WTC11 (cell line): Measurements from ENCODE around the gene CLIC5. TPM values are rescaled to one million over a fixed set of nuclear protein-coding genes. Genes with fewer than 3 reads are reported as not detected.

Source experiments
- ATAC-seq: fragments of 200-7000 bp; cut with Tn5 transposase; 2 replicates; pipeline ENCODE4 v1.10.0; 2021; ENCODE audit warnings: mild to moderate bottlenecking, moderate library complexity
- CTCF ChIA-PET: fragments of 300-600 bp; sonication (Branson Sonifier 250); formaldehyde crosslinking; loops from one replicate; lab custom pipeline; 2021; ENCODE audit warnings: antibody characterized with exemption; lab: Charles Lee
- POLR2A ChIA-PET: fragments of 350-600 bp; sonication (Branson Sonifier 250); formaldehyde crosslinking; loops from one replicate; lab custom pipeline; 2021; ENCODE audit warnings: antibody characterized with exemption; lab: Charles Lee
- DNase-seq: peaks from one replicate; pipeline ENCODE4 v3.0.0; 2021; ENCODE audit warnings: low spot score
- H3K27ac Mint-ChIP-seq: 2 replicates; pipeline ENCODE4 v1.8.0; 2021; ENCODE audit warnings: mixed read lengths
- H3K27me3 Mint-ChIP-seq: 2 replicates; pipeline ENCODE4 v1.8.0; 2021; ENCODE audit warnings: low read depth, mild to moderate bottlenecking, moderate library complexity, mixed read lengths
- H3K36me3 Mint-ChIP-seq: 2 replicates; pipeline ENCODE4 v1.8.0; 2021; ENCODE audit warnings: mixed read lengths
- H3K4me1 Mint-ChIP-seq: 2 replicates; pipeline ENCODE4 v1.8.0; 2022; ENCODE audit warnings: mixed read lengths
- H3K4me3 Mint-ChIP-seq: 2 replicates; pipeline ENCODE4 v1.8.0; 2021; ENCODE audit warnings: mild to moderate bottlenecking, moderate library complexity, mixed read lengths
- H3K9me3 Mint-ChIP-seq: 2 replicates; pipeline ENCODE4 v1.8.0; 2021; ENCODE audit warnings: mixed read lengths
- CREM ChIP-seq: sonication (generic); formaldehyde crosslinking; IDR thresholded peaks from 2 replicates; pipeline ENCODE4 v1.8.1; 2022; ENCODE audit warnings: mild to moderate bottlenecking, missing genetic modification reagents, moderate library complexity
- ELF4 ChIP-seq: sonication (generic); formaldehyde crosslinking; IDR thresholded peaks from 2 replicates; pipeline ENCODE4 v1.8.1; 2022; ENCODE audit warnings: low read depth, mild to moderate bottlenecking, moderate library complexity, missing genetic modification reagents
- EMX1 ChIP-seq: fragments of 250-450 bp; sonication (Bioruptor Pico); IDR thresholded peaks from 2 replicates; pipeline ENCODE4 v1.8.0; 2021; ENCODE audit warnings: mild to moderate bottlenecking
- ETV6 ChIP-seq: sonication (generic); formaldehyde crosslinking; IDR thresholded peaks from 2 replicates; pipeline ENCODE4 v1.8.1; 2022; ENCODE audit warnings: mild to moderate bottlenecking, missing genetic modification reagents
- OVOL2 ChIP-seq: fragments of 250-450 bp; sonication (Bioruptor Pico); IDR thresholded peaks from 2 replicates; pipeline ENCODE4 v1.9.0; 2021; ENCODE audit warnings: mild to moderate bottlenecking, borderline replicate concordance
- RORB ChIP-seq: fragments of 250-450 bp; sonication (Bioruptor Pico); IDR thresholded peaks from 2 replicates; pipeline ENCODE4 v1.9.0; 2021; ENCODE audit warnings: mild to moderate bottlenecking
- SMAD3 ChIP-seq: sonication (generic); formaldehyde crosslinking; IDR thresholded peaks from 2 replicates; pipeline ENCODE4 v1.8.0; 2022; ENCODE audit warnings: missing genetic modification reagents, mild to moderate bottlenecking, borderline replicate concordance
- SMAD4 ChIP-seq: sonication (generic); formaldehyde crosslinking; IDR thresholded peaks from 2 replicates; pipeline ENCODE4 v1.8.0; 2022; ENCODE audit warnings: mild to moderate bottlenecking, missing genetic modification reagents
- SP1 ChIP-seq: sonication (generic); formaldehyde crosslinking; conservative IDR thresholded peaks from 2 replicates; pipeline ENCODE4 v1.8.1; 2022; ENCODE audit warnings: missing genetic modification reagents
- TP53 ChIP-seq: sonication (generic); formaldehyde crosslinking; IDR thresholded peaks from 2 replicates; pipeline ENCODE4 v1.8.1; 2023; ENCODE audit warnings: mild to moderate bottlenecking, missing genetic modification reagents
- ZNF396 ChIP-seq: fragments of 250-450 bp; sonication (Bioruptor Pico); IDR thresholded peaks from 2 replicates; pipeline ENCODE4 v1.8.0; 2021; ENCODE audit warnings: mild to moderate bottlenecking, moderate library complexity, borderline replicate concordance
- total RNA-seq: library from RNA; stranded (reverse); gene quantifications from 3 replicates; pipeline ENCODE4 v1.2.3, GENCODE V29; 2021
- TF ChIP-seq, protein P1 (sequence below): sonication (generic); formaldehyde crosslinking; IDR thresholded peaks from 2 replicates; pipeline ENCODE4 v1.8.1; 2023; ENCODE audit warnings: mild to moderate bottlenecking, moderate library complexity, missing genetic modification reagents
- TF ChIP-seq, protein P2 (sequence below): sonication (generic); formaldehyde crosslinking; IDR thresholded peaks from 2 replicates; pipeline ENCODE4 v1.8.1; 2022; ENCODE audit warnings: mild to moderate bottlenecking, moderate library complexity, missing genetic modification reagents
- TF ChIP-seq, protein P3 (sequence below): sonication (generic); formaldehyde crosslinking; IDR thresholded peaks from 2 replicates; pipeline ENCODE4 v1.8.1; 2022; ENCODE audit warnings: missing genetic modification reagents, borderline replicate concordance
- TF ChIP-seq, protein P4 (sequence below): fragments of 250-450 bp; sonication (Bioruptor Pico); IDR thresholded peaks from 2 replicates; pipeline ENCODE4 v1.8.0; 2021; ENCODE audit warnings: mild to moderate bottlenecking
- TF ChIP-seq, protein P5 (sequence below): sonication (generic); formaldehyde crosslinking; IDR thresholded peaks from 2 replicates; pipeline ENCODE4 v1.8.0; 2023; ENCODE audit warnings: missing genetic modification reagents, mild to moderate bottlenecking, borderline replicate concordance
- TF ChIP-seq, protein P6 (sequence below): sonication (generic); formaldehyde crosslinking; IDR thresholded peaks from 2 replicates; pipeline ENCODE4 v1.8.1; 2023; ENCODE audit warnings: mild to moderate bottlenecking, missing genetic modification reagents, borderline replicate concordance

Gene CLIC5
- total RNA-seq, 1 experiment from 2014 or later, result 0.22 TPM

DNA sequence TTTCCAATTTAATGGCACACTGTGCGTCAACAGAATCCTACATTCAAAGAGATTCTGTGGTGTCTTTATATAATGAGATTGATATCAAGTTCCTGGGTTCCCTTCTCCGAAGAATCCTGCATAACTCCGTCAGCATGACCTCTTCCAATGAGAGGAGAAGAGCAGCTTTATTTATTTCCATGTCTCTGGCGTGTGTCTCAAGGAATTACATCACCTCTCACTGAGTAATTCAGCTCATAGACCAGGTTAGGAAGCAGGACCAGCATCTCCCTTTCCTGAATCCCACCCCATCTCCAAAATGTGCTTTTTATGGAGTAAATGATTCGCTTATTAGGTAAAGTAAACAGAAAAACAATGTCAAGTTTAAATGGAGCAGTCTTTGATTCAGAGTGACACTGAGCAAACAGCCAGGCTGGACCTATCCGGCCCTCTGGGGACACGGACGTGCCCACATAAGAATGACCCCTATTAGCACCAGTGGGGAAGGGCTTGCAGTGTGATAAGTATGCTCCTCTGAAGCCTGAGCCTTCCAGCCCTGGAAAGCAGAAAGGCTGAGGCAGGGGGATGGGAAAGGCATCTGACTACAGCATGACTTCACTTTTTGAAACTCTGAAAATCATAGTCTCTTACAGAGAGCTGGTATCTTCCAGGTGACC, 165.2 kb downstream of the CLIC5 start (continued):
- no peak for TF ChIP-seq ELF4 (CRISPR knock-in tag)
- TF ChIP-seq RORB, result no peak
- TF ChIP-seq, protein P1, sequence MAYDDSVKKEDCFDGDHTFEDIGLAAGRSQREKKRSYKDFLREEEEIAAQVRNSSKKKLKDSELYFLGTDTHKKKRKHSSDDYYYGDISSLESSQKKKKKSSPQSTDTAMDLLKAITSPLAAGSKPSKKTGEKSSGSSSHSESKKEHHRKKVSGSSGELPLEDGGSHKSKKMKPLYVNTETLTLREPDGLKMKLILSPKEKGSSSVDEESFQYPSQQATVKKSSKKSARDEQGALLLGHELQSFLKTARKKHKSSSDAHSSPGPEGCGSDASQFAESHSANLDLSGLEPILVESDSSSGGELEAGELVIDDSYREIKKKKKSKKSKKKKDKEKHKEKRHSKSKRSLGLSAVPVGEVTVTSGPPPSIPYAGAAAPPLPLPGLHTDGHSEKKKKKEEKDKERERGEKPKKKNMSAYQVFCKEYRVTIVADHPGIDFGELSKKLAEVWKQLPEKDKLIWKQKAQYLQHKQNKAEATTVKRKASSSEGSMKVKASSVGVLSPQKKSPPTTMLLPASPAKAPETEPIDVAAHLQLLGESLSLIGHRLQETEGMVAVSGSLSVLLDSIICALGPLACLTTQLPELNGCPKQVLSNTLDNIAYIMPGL (CRISPR knock-in tag), result no peak
- no peak for TF ChIP-seq CREM
- TF ChIP-seq, all 79 proteins: peak for 0

DNA sequence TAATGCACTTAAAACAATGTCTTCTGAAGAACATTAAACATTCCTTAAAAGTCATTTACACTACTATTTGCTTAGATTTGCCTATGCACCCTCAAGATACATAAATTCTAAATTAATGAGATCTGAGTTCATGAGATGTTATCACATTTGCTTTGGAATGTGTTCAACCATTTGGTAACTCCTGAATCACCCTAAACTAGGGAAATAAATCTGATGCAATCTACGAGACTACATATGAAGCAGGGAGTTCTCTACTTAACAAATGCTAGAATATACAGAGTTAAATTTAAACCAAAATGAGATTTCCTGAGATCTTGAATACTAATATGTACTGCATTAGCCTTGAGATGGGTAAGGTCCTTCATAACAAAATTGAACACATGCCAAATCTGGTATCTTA, 170.1 kb downstream of the CLIC5 start:
- no peak for DNase-seq
- TF ChIP-seq TP53 (no peak), SMAD3 (CRISPR knock-in tag) (no peak), SMAD4 (CRISPR knock-in tag) (no peak), RORB (no peak), ETV6 (CRISPR knock-in tag) (no peak), ELF4 (CRISPR knock-in tag) (no peak), EMX1 (CRISPR knock-in tag) (no peak), SP1 (CRISPR knock-in tag) (no peak), ZNF396 (CRISPR knock-in tag) (no peak), OVOL2 (no peak)
- TF ChIP-seq, protein P2, sequence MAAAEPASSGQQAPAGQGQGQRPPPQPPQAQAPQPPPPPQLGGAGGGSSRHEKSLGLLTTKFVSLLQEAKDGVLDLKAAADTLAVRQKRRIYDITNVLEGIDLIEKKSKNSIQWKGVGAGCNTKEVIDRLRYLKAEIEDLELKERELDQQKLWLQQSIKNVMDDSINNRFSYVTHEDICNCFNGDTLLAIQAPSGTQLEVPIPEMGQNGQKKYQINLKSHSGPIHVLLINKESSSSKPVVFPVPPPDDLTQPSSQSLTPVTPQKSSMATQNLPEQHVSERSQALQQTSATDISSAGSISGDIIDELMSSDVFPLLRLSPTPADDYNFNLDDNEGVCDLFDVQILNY (CRISPR knock-in tag), result no peak
- TF ChIP-seq, protein P3, sequence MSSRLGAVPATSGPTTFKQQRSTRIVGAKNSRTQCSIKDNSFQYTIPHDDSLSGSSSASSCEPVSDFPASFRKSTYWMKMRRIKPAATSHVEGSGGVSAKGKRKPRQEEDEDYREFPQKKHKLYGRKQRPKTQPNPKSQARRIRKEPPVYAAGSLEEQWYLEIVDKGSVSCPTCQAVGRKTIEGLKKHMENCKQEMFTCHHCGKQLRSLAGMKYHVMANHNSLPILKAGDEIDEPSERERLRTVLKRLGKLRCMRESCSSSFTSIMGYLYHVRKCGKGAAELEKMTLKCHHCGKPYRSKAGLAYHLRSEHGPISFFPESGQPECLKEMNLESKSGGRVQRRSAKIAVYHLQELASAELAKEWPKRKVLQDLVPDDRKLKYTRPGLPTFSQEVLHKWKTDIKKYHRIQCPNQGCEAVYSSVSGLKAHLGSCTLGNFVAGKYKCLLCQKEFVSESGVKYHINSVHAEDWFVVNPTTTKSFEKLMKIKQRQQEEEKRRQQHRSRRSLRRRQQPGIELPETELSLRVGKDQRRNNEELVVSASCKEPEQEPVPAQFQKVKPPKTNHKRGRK, result no peak
- TF ChIP-seq, protein P4, sequence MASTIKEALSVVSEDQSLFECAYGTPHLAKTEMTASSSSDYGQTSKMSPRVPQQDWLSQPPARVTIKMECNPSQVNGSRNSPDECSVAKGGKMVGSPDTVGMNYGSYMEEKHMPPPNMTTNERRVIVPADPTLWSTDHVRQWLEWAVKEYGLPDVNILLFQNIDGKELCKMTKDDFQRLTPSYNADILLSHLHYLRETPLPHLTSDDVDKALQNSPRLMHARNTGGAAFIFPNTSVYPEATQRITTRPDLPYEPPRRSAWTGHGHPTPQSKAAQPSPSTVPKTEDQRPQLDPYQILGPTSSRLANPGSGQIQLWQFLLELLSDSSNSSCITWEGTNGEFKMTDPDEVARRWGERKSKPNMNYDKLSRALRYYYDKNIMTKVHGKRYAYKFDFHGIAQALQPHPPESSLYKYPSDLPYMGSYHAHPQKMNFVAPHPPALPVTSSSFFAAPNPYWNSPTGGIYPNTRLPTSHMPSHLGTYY, result no peak
- TF ChIP-seq, protein P5, sequence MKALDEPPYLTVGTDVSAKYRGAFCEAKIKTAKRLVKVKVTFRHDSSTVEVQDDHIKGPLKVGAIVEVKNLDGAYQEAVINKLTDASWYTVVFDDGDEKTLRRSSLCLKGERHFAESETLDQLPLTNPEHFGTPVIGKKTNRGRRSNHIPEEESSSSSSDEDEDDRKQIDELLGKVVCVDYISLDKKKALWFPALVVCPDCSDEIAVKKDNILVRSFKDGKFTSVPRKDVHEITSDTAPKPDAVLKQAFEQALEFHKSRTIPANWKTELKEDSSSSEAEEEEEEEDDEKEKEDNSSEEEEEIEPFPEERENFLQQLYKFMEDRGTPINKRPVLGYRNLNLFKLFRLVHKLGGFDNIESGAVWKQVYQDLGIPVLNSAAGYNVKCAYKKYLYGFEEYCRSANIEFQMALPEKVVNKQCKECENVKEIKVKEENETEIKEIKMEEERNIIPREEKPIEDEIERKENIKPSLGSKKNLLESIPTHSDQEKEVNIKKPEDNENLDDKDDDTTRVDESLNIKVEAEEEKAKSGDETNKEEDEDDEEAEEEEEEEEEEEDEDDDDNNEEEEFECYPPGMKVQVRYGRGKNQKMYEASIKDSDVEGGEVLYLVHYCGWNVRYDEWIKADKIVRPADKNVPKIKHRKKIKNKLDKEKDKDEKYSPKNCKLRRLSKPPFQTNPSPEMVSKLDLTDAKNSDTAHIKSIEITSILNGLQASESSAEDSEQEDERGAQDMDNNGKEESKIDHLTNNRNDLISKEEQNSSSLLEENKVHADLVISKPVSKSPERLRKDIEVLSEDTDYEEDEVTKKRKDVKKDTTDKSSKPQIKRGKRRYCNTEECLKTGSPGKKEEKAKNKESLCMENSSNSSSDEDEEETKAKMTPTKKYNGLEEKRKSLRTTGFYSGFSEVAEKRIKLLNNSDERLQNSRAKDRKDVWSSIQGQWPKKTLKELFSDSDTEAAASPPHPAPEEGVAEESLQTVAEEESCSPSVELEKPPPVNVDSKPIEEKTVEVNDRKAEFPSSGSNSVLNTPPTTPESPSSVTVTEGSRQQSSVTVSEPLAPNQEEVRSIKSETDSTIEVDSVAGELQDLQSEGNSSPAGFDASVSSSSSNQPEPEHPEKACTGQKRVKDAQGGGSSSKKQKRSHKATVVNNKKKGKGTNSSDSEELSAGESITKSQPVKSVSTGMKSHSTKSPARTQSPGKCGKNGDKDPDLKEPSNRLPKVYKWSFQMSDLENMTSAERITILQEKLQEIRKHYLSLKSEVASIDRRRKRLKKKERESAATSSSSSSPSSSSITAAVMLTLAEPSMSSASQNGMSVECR (CRISPR knock-in tag), result no peak
- TF ChIP-seq, protein P6, sequence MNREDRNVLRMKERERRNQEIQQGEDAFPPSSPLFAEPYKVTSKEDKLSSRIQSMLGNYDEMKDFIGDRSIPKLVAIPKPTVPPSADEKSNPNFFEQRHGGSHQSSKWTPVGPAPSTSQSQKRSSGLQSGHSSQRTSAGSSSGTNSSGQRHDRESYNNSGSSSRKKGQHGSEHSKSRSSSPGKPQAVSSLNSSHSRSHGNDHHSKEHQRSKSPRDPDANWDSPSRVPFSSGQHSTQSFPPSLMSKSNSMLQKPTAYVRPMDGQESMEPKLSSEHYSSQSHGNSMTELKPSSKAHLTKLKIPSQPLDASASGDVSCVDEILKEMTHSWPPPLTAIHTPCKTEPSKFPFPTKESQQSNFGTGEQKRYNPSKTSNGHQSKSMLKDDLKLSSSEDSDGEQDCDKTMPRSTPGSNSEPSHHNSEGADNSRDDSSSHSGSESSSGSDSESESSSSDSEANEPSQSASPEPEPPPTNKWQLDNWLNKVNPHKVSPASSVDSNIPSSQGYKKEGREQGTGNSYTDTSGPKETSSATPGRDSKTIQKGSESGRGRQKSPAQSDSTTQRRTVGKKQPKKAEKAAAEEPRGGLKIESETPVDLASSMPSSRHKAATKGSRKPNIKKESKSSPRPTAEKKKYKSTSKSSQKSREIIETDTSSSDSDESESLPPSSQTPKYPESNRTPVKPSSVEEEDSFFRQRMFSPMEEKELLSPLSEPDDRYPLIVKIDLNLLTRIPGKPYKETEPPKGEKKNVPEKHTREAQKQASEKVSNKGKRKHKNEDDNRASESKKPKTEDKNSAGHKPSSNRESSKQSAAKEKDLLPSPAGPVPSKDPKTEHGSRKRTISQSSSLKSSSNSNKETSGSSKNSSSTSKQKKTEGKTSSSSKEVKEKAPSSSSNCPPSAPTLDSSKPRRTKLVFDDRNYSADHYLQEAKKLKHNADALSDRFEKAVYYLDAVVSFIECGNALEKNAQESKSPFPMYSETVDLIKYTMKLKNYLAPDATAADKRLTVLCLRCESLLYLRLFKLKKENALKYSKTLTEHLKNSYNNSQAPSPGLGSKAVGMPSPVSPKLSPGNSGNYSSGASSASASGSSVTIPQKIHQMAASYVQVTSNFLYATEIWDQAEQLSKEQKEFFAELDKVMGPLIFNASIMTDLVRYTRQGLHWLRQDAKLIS (CRISPR knock-in tag), result no peak
- Mint-ChIP-seq H3K4me1 (peaks cover 21% of the 10 kb centered on the region), H3K36me3 (no peaks in the 10 kb centered on the region), H3K27ac (no peak overlapping the region), H3K4me3 (no peak overlapping the region), H3K9me3 (no peaks in the 10 kb centered on the region), H3K27me3 (no peaks in the 10 kb centered on the region)
- POLR2A ChIA-PET, result no interaction called here
- CTCF ChIA-PET, result no interaction called here
- ATAC-seq, result no peak
